GM18858 (cell line): Measurements from ENCODE around the gene HLA-DOA.

Experiments
- ATAC-seq: cut with Tn5 transposase; IDR thresholded peaks from one replicate; pipeline ENCODE4 v1.9.1; 2021; ENCODE audit not compliant: unreplicated experiment

HLA-DOA gene

GRCh38 chr6:32980488-32981038 lies 28.8 kb downstream of the HLA-DOA start:
- no peak for ATAC-seq

GRCh38 chr6:32979720-32980487 lies 29.5 kb downstream of the HLA-DOA start:
- no peak for ATAC-seq

- ATAC-seq, result no peak
These were observed 31.5 kb downstream of the HLA-DOA start for GRCh38 chr6:32977953-32978324.

DNA sequence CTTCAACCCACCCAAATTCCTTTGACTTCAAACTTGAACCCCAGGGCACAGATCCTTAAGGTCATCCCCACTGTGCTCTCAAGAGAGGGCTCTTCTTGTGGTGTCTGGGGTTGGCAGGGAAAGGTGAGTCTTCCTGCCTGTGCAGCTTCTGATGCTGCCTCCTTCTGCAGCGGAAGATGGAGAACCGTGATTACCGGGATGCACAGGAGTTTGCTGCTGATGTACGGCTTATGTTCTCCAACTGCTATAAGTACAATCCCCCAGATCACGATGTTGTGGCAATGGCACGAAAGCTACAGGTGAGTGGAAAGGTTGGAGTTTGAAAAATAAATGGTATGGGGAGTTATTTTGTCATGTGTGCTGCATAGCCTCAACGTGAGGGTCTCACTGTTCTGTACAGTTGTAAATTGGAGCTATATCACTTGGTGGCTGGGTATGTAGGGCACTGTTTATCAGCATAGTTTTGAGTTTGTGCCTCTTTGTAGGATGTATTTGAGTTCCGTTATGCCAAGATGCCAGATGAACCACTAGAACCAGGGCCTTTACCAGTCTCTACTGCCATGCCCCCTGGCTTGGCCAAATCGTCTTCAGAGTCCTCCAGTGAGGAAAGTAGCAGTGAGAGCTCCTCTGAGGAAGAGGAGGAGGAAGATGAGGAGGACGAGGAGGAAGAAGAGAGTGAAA lies 32.0 kb downstream of the HLA-DOA start:
- ATAC-seq, result no peak

DNA sequence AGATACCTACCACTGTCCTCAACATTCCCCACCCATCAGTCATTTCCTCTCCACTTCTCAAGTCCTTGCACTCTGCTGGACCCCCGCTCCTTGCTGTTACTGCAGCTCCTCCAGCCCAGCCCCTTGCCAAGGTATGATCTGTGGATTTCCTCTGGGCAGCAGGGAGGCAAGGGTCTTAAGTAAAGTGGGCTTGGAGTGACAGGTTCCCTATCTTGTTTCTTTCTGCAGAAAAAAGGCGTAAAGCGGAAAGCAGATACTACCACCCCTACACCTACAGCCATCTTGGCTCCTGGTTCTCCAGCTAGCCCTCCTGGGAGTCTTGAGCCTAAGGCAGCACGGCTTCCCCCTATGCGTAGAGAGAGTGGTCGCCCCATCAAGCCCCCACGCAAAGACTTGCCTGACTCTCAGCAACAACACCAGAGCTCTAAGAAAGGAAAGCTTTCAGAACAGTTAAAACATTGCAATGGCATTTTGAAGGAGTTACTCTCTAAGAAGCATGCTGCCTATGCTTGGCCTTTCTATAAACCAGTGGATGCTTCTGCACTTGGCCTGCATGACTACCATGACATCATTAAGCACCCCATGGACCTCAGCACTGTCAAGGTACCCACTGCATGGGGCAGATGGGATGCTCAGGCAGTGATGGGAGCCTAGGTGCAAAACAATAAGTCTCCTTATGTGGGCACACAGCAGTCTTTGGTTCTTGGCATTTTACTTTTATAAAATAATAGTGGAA lies 32.9 kb downstream of the HLA-DOA start:
- no peak for ATAC-seq

DNA sequence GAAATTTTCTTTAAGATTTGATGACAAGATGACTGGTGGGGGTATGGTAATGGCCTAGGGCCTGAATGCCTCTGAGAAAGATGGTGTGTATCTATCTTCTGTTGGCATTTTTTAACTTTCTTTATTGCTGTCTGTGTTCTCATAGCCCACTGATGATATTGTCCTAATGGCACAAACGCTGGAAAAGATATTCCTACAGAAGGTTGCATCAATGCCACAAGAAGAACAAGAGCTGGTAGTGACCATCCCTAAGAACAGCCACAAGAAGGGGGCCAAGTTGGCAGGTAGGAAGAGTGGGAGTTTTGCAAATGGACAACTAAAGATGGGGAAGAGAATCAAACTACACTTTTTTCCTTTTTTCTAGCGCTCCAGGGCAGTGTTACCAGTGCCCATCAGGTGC lies 33.5 kb downstream of the HLA-DOA start:
- no peak for ATAC-seq

GRCh38 chr6:32974541-32975308 lies 34.7 kb downstream of the HLA-DOA start:
- no peak for ATAC-seq

DNA sequence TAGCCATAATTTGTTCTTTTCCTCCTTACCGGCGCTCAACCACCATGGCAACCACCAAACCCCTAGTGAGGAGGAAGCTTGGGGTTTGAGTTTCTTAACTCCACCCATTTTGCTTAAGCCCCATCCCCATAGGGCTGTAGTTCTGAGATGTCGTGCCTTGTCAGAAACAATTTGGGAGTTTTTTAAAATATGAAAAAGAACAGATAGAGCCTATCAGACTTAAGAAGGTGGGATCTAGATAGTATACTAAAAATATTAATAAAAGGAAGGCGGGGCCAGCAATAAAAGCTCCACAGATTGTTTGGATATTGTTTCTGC lies 35.4 kb downstream of the HLA-DOA start:
- no peak for ATAC-seq

GRCh38 chr6:32973144-32974015 lies 36.0 kb downstream of the HLA-DOA start:
- ATAC-seq, result no peak

GRCh38 chr6:32972353-32973143 lies 36.8 kb downstream of the HLA-DOA start:
- ATAC-seq, result peak; percentile 5

DNA sequence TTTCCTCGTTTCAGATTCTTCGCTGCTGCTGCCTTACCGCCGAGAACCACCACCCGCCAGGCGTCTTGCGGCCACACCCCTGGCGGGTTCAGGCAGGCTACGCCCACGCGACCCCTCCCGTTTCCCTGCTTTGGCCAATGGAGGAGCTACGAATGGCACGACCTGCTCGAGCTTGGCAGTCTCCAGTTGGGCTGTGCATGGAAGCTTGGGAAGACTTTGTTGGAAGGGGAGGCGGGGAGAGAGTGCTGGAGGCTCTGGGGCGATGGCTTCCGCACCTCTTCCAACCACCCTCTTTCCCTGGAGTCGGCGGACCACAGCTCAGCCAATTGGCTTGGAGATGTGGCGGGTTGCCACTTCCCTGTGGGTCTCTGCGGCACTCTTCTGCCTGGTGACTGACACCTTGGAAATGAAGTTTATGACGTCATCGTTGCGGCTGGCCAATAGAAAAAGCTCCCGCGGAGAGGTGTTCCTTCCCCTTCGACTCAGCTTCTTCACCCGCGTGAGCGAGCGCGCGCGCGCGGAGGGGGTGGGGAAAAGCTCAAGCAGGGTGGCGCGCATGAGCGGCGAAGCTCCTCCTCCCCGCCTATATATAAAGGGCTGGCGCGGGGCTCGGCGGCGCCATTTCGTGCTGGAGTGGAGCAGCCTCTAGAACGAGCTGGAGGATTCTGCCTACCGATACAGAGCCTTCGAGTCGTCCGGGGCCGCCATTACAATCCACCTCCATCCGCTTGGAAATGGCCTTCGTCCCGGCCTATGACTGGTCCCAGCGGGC lies 37.6 kb downstream of the HLA-DOA start:
- ATAC-seq, result peak; percentile 28

DNA sequence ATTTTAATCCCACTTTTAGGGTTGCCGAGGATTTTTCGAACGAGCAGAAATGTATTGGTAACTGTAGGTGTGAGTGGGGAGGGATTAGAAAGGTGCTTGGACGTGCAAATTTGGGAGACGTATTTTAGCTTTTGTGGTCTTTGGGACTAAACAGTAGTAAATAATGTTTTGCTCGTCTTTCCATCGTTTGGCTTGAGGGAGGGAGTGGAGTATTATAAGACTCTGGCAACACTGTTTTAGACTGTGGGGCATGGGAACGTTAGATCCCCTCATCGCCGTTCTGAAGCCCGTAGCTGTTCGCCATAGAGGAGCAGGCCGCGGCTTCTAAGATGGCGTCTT lies 38.2 kb downstream of the HLA-DOA start:
- no peak for ATAC-seq

DNA sequence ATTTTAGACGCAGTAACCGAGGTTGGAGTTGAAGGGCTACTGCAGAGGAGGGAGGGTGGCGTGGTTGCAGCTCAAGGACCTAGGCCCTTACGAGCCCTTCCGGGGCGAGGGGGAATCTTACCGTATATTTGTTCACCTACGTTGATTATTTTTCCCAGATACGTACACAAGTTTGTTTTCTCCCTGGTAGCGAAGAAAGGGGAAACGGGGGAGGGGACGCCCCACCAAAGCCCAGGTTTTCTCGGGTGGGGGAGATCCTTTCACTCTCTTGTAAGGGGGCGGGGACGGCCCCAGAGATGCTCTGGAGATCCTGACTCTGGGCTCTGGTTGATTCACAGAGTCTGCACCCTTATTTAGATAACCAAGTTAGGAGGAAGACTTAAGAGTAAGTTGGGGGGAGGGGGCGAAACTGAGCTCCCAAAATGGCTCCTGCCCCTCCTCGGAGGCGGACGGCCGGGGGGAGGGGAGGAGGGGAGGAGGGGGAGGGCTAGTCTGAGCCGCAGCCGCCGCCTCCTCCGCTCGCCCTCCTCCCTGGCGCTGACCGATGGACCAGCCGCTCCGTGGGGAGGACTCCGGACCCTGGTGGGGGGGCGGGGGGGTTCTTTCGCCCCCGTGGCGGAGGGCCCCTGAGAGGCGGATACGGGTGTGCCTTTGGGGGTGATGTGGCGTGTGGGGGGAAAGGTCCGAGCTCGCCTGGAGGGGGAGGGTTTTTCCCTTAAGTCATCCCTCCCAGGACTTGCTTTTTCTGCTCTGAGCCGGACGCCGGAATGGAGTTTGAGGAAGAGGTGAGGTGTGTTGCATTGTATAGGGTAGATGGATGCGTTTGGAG lies 38.8 kb downstream of the HLA-DOA start:
- ATAC-seq, result no peak

DNA sequence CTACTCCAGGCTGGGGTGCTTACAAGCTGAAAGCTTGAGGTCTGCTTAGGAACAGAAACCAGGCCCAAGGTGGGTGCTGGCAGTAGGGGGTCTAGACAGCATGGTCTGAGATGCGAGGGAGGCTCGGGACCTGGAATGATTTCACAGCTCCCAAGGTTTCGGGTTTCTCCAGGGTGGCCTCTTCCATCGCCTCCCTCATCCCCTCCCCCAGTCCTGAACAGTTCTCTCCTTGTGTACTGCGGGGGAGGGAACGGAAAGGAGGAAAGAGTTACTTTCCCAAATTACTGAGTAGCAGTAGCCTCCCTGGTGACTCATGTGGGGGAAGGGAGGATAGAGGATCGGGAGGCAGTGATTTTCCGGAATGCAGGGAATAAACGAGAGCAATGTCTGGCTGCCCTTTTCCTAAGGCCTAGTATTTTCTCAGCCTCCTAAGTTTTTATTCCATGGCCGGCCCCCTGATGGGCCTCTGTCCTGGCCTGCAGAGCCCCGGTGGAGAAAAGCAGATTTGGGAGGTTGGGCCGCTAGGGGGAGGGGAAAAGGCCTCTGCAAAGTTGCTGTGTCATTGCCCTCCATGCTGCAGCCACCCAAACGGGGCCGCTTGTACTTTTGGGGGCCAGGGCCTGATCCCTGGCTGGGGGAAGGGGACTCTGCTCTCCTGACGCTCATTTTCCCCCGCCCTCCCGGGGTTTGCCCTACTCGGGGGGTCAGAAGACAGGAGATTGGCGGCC lies 39.5 kb downstream of the HLA-DOA start:
- no peak for ATAC-seq

- ATAC-seq, result no peak
These were observed 40.3 kb downstream of the HLA-DOA start for GRCh38 chr6:32968867-32969684.
